Measurements from ENCODE around the gene BBS9. TPM values are rescaled to one million over a fixed set of nuclear protein-coding genes. Genes with fewer than 3 reads are reported as not detected.

BBS9 gene
- total RNA-seq, 1 donor from 2014 or later, result 19.6 TPM

- Histone ChIP-seq H3K4me1 (no peaks in the 10 kb centered on the region), H3K36me3 (no peaks in the 10 kb centered on the region), H3K27ac (no peak overlapping the region), H3K4me3 (no peak overlapping the region), H3K9me3 (no peaks in the 10 kb centered on the region), H3K27me3 (no peaks in the 10 kb centered on the region)
- intact Hi-C loops (cut with DNase I), result no loop called here
- TF ChIP-seq CTCF (IDR thresholded peaks at IDR 0.05), result no peak
- peak; percentile 36 for ATAC-seq
- DNase-seq, result no peak
These were observed 209.9 kb downstream of the BBS9 start for GRCh38 chr7:33339074-33339790.

GRCh38 chr7:33346055-33346454, 216.7 kb downstream of the BBS9 start:
- intact Hi-C loops (cut with DNase I), result no loop called here
- no peaks in the 10 kb centered on the region for H3K9me3 ChIP-seq
- no peak overlapping the region for H3K4me3 ChIP-seq
- no peaks in the 10 kb centered on the region for H3K4me1 ChIP-seq
- no peaks in the 10 kb centered on the region for H3K27me3 ChIP-seq
- TF ChIP-seq CTCF (IDR thresholded peaks at IDR 0.05), result no peak
- no peak for DNase-seq
- H3K27ac ChIP-seq, result no peak overlapping the region
- no peaks in the 10 kb centered on the region for H3K36me3 ChIP-seq
- ATAC-seq, result no peak

GRCh38 chr7:33350577-33350976, 221.2 kb downstream of the BBS9 start:
- TF ChIP-seq CTCF (IDR thresholded peaks at IDR 0.05), result no peak
- Histone ChIP-seq H3K36me3 (no peaks in the 10 kb centered on the region), H3K4me1 (no peaks in the 10 kb centered on the region), H3K27ac (no peak overlapping the region), H3K27me3 (no peaks in the 10 kb centered on the region), H3K9me3 (no peaks in the 10 kb centered on the region), H3K4me3 (no peak overlapping the region)
- ATAC-seq (no peak), DNase-seq (no peak)
- intact Hi-C loops (cut with DNase I), result no loop called here

GRCh38 chr7:33351709-33352108, 222.3 kb downstream of the BBS9 start:
- DNase-seq, result no peak
- no peaks in the 10 kb centered on the region for H3K36me3 ChIP-seq
- TF ChIP-seq CTCF (IDR thresholded peaks at IDR 0.05), result no peak
- no peaks in the 10 kb centered on the region for H3K27me3 ChIP-seq
- intact Hi-C loops (cut with DNase I), result no loop called here
- no peaks in the 10 kb centered on the region for H3K9me3 ChIP-seq
- no peak overlapping the region for H3K4me3 ChIP-seq
- H3K4me1 ChIP-seq, result no peaks in the 10 kb centered on the region
- no peak for ATAC-seq
- H3K27ac ChIP-seq, result no peak overlapping the region

GRCh38 chr7:33354201-33354600, 224.8 kb downstream of the BBS9 start:
- H3K27ac ChIP-seq, result no peak overlapping the region
- DNase-seq (no peak), ATAC-seq (no peak)
- no peaks in the 10 kb centered on the region for H3K36me3 ChIP-seq
- no peaks in the 10 kb centered on the region for H3K4me1 ChIP-seq
- H3K9me3 ChIP-seq, result no peaks in the 10 kb centered on the region
- no peak overlapping the region for H3K4me3 ChIP-seq
- TF ChIP-seq CTCF (IDR thresholded peaks at IDR 0.05), result no peak
- intact Hi-C loops (cut with DNase I), result no loop called here
- no peaks in the 10 kb centered on the region for H3K27me3 ChIP-seq

- no peak for DNase-seq
- Histone ChIP-seq H3K9me3 (no peaks in the 10 kb centered on the region), H3K27ac (no peak overlapping the region), H3K36me3 (no peaks in the 10 kb centered on the region), H3K4me1 (no peaks in the 10 kb centered on the region), H3K27me3 (no peaks in the 10 kb centered on the region), H3K4me3 (no peak overlapping the region)
- TF ChIP-seq CTCF (IDR thresholded peaks at IDR 0.05), result no peak
- intact Hi-C loops (cut with DNase I), result no loop called here
- no peak for ATAC-seq
These were observed 226.0 kb downstream of the BBS9 start for GRCh38 chr7:33355386-33355785.
